Kidney epithelial cell (primary cell): ENCODE measurements around the gene CBLN3. TPM values are rescaled to one million over a fixed set of nuclear protein-coding genes. Genes with fewer than 3 reads are reported as not detected.
A peak's percentile ranks its signal among the peaks of the same experiment; 100 is the strongest.

Experiments
- DNase-seq: peaks from one replicate; pipeline ENCODE4 v3.0.0-alpha.2; 2010; ENCODE audit warnings: low read depth
- H3K27me3 ChIP-seq: 2 replicates; pipeline ENCODE4 v1.6.0; 2011; ENCODE audit warnings: low read length; ENCODE audit not compliant: control insufficient read depth, insufficient read depth
- H3K36me3 ChIP-seq: 2 replicates; pipeline ENCODE4 v1.5.1; 2011; ENCODE audit warnings: low read length; ENCODE audit not compliant: control insufficient read depth, insufficient read depth
- H3K4me3 ChIP-seq: 2 replicates; pipeline ENCODE4 v1.5.1; 2011; ENCODE audit warnings: low read depth, mild to moderate bottlenecking, control low read depth, low read length
- CTCF ChIP-seq: IDR thresholded peaks from 2 replicates; pipeline ENCODE4 v1.5.1; 2011; ENCODE audit warnings: mild to moderate bottlenecking, moderate library complexity, low read length, control low read depth, inconsistent platforms; ENCODE audit not compliant: insufficient read depth, poor library complexity, severe bottlenecking
- total RNA-seq: library from RNA; depleted of rRNA; stranded (reverse); fragments of >200 nt; gene quantifications from 2 replicates; pipeline ENCODE4 v1.2.3, GENCODE V29; 2015

The CBLN3 gene
- total RNA-seq, 1 donor from 2014 or later, result 0.88 TPM

GRCh38 chr14:24434036-24434435 is 4.6 kb upstream of the CBLN3 start:
- no peak overlapping the region for H3K4me3 ChIP-seq
- H3K27me3 ChIP-seq, result no peaks in the 10 kb centered on the region
- TF ChIP-seq CTCF, result no peak
- no peak for DNase-seq
- peaks cover 4% of the 10 kb centered on the region for H3K36me3 ChIP-seq

GRCh38 chr14:24432259-24433131 is 3.0 kb upstream of the CBLN3 start:
- no peak overlapping the region for H3K4me3 ChIP-seq
- no peak for TF ChIP-seq CTCF
- H3K27me3 ChIP-seq, result no peaks in the 10 kb centered on the region
- peaks cover 4% of the 10 kb centered on the region for H3K36me3 ChIP-seq
- no peak for DNase-seq

- peak; percentile 97 for TF ChIP-seq CTCF
- Histone ChIP-seq H3K4me3 (no peak overlapping the region), H3K36me3 (peaks cover 2% of the 10 kb centered on the region), H3K27me3 (no peaks in the 10 kb centered on the region)
- DNase-seq, result peak; percentile 69
Observed at GRCh38 chr14:24431569-24432258, 2.2 kb upstream of the CBLN3 start.

GRCh38 chr14:24430682-24431568 is 1.5 kb upstream of the CBLN3 start:
- Histone ChIP-seq H3K27me3 (no peaks in the 10 kb centered on the region), H3K36me3 (peaks cover 2% of the 10 kb centered on the region), H3K4me3 (peak overlapping the region; percentile 68)
- TF ChIP-seq CTCF, result no peak
- DNase-seq, result no peak

- Histone ChIP-seq H3K27me3 (no peaks in the 10 kb centered on the region), H3K36me3 (peaks cover 2% of the 10 kb centered on the region), H3K4me3 (peak overlapping the region; percentile 68)
- TF ChIP-seq CTCF, result no peak
- DNase-seq, result no peak
Observed at GRCh38 chr14:24430143-24430681, 744 bp upstream of the CBLN3 start.
